Fibroblast of upper back skin (primary cell): ENCODE measurements around the gene ABCD3.

ENCODE experiments used
- DNase-seq: peaks from one replicate; pipeline ENCODE4 v3.0.0-alpha.2; 2013

Gene ABCD3

DNA sequence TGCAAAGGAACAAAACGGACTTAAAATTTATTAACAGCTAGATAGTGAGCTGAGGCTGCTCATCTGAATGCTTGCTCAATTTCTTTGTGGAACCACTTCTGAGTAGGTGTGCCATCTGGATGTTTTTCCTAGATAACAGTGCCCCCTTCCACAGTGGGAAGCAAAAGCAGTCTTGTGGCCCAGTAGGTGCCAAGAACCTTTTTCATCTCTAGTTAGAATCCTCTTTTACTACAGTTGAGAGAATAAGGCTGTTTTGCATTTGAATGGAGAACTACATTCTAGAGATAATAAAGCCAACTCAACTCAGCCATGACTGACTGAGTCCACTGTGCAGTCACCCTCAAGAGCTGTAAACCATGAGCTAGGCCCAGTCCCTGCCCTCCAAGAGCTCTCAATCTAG lies 110.1 kb downstream of the ABCD3 start:
- DNase-seq: no peak

DNA sequence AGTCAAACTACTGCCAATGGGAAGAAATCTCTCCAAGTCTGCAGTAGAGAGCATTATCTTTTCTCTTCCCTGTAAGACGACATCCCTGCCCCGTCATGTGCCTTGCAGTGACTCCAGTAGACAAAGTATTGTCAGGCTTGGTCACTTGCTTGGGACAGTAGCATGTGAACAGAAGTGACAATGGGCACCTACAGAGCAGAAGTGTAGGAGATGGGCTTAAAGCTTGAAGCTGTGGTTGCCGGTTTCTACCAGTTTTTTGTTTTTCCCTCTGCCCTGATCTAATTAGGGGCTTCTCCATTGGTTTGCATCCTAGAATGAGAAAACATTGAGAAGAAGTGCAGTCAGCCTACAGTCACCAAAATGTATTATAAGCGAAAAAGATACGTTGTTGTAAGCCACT lies 110.6 kb downstream of the ABCD3 start:
- DNase-seq: no peak

DNA sequence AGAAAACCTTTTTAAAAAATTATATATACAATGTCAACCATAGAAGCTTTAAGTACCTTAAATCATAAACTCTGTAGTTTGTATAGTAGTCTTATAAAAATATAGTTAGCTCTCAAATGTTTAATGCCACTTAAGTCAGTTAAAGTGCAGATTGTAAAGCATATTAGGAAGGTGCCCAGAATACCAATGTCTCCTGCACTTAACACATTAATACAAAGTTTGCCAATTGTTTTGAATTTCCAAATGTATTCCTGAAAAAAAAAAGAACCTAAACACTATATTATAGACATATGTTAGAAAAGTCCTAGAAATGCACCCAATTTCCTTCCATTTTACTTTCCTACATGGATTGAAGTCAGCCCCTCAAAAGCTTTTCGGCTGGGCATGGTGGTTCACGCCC lies 111.2 kb downstream of the ABCD3 start:
- DNase-seq: no peak

DNA sequence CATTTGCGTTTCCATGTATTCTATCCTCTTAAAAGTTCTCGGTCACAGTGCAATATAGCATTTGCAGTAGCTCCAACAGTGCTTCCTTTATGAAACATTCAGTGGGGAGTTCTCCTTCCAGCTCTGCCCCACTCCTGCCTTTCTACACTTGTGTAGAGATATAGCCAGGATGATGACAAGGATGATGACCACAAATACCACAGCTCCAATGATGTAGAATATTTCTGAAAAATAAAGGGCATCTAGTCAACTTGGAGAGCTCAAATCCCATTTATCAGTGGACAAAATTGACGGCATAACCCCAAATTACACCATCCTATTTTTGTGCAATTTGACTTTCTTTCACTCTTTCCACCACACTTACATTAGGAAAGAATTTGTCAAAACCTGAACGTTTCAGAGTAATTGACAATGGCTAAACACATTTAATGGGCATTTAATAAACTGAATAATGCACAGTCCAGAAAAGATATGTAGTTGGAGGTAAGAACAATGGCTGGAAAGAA lies 112.2 kb downstream of the ABCD3 start:
- no peak for DNase-seq

DNA sequence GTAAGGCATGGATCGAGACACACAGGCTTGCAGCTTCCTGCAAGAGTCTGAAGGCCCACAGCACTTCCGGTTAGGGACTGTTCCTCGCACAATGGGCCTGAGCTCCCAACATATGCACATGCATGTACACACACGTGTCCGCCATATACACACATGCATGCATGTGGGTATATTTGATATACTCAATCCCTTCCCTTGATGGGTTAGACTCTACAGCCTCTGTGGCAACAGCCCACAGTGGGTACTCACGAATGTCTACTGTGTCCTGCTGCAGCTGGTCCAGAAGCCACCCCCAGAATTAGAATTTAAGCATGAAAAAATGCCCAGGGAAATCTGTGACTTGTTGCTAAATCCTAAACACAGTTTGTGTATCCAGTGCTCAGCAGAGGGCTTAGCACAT lies 113.5 kb downstream of the ABCD3 start:
- no peak for DNase-seq

DNA sequence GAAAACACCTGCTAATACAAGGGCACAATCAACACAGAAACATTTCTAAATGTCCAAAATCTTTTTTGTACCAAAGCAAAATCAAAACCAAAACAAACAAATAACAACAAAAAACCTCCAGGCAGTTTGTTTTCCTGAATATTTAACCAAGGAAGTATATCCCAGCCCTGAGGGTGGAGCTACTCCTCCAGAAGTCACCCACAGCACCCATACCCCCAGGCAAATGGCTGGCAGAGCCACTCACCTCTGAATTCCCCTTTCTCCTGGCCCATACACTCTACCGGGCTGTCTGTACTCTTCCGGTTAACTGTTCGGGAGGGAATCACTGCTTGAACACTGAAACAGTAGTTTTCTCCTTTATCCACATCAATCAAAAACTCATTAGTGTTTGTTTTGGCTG lies 113.9 kb downstream of the ABCD3 start:
- no peak for DNase-seq

DNA sequence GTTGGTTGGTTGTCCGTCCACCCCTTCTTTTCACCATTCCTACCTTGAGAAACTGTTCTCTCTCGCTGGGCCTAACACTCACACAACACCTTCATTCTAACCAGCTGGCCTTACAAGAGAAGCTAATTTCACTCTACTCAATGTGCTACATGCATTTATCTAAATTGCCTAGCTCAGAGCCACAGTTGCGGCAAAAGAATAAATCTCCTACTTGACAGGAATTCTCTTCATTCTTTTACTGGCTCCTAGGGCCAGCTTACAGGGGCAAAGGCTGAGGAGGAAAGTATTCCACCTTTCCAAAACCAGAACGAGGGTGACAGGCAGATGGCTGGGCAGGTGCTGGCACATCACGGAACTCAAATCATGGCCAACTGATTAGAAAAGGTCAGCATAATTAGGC lies 116.9 kb downstream of the ABCD3 start:
- no peak for DNase-seq

DNA sequence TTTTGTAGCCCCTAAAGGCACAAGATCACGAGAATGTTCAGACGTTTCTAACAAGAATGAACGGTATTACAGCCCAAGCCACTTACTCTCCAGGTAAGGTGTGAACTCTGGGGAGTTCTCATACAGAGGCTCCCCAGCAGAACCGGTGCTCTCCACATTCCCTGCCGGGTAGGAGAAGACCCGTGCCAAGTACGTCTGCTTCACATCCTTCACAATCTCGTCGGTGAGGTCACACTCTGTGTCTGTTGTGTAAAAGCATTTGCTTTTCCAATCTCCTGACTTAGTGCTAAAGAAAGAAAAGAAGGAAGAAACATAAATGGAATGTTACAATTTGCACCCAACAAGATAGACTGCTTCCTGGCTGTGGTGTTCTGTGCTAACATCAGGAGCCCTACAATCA lies 117.7 kb downstream of the ABCD3 start:
- DNase-seq: no peak

DNA sequence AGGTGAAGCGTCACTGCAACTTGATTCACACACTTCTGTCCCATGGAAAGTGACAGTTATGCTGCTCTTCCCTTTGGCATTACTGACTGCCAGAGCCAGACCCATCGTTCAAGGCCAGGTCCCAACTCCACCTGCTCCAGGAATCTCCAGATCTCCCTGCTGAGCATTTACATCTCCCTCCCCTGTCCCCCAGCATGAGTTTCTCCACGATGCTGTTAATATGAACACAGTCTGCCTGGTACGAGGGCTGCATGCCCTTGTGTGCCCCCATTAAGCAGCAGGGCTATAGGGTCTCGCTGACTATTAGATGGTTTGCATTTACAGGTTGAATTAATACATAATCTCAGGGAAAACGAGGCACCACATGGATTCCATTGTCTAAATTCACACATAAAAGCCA lies 119.1 kb downstream of the ABCD3 start:
- no peak for DNase-seq

DNA sequence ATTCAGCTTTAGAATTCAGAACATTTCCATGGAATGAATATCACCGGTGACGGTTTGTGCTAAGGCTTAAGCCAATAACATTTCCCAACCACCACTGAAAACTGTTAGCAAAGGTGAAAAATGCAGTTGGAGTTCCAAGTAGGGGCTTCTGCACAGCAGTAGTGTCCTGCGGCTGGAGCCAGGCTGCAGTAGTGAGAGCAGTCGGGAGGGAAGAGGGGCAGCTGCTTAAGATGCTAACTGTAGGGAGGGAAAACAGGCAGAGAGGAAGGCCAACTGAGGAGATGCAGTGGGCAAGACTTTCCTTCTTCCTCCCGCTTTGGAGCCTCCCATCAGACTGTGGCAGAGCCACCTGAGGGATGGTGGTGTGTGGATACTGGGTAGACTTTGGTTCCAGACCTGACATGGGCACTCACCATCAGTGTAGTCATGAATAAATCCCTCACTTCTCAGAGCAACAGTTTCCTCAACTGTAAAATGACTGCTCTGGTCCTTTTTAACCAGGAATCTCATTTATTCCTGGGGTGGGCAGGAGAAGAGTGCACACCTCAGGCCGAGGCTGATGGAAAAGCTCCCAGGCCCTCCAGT lies 120.1 kb downstream of the ABCD3 start:
- no peak for DNase-seq

DNA sequence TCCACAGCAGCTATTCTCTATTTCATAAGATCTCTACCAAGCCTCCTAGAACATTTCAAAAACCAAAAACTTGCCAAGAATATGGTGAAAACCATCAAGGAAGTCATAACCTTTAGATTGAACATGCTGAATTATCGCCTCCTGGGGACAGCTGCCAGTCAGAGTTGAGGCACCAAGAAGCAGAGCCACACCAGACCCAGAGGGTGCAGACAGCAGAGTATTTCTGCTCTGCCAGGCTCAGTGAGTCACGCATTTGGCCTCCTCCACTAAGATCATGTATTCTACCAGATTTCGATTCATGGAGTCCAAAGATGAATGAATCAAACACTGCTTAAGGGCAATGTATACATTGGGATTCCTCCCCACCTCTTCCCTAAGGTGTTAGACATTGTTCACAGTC lies 121.3 kb downstream of the ABCD3 start:
- peak; percentile 45 for DNase-seq

DNA sequence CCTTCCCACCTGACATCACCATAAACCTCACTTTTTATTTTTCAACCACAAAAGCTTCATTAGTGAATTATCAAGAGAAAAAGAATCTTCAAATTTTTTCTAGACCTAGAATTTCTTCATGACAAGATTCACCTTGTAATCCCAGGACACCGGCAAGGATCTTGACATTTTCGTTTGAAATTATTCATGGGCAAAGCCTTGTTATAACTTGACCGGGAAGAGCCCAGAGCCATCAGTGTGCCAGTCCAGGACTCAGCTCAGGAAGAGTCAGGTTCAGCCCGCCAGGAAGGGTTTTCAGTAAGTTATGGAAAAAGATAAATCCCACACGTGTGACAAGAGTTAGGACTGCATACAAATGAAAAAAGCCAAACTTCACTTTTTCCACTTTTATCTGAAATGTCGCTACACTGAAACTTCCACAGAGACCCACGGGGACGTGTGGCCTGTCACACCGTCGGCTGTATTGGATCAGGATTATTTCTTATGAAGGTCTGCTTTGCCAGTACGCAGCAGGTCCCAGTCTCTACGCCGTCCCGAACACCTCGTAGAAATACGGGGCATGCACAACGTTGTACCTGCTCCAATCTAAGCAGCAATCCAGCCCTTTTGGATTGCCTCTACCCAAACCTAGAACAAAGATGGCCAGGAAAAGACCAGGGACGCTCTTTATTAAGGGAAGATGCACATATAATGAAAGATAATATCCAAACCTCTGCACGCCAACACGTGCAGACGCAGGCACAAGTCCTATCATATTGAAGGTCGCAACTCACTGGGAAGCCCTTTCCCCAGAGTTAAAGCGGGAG lies 122.5 kb downstream of the ABCD3 start:
- no peak for DNase-seq

DNA sequence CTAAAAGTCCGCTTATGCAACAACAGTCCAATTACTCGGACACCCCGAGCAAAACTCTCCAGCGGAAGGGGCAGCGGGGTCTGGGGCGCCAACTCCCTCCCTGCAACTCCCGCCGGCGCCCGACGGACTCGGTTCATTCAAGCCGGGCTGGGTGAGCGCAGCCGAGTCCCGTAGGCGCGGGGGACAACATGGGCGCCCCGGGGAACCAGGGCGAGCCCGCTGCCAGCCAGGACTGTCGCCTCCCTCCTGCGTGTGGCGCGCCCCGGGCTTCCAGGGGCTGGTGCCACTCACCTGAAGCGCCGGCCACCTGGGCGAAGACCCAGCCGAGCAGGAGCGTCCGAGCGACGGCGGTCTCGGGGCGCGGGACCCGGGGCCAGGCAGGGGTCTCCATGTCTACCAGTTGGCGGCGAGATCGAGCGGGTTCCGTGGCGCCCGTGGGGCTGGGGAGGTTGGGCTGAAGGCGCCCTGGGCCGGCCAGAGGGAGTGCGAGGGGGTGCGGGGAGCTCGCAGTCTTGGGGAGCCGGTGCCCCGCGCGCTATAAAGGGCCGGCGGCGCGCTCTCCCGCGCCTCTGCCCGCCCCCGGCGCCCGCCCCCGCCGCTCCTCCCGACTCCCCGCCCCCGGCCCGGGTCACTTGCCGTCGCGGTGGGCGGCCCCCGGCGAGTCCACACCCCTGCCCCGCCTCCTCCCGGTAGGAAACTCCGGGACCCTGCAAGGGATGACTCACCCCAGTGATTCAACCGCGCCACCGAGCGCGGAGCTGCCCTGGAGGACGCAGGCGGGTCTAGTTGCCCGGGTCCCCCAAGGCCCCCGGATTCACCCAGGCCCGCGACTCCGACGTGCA lies 123.3 kb downstream of the ABCD3 start, which contains the start of gene F3:
Gene F3, minus strand, starts transcription at position 514 of the 842 bp plus-strand sequence. Its CDS starts 123 bp downstream, at position 391.
- peak; percentile 84 for DNase-seq

DNA sequence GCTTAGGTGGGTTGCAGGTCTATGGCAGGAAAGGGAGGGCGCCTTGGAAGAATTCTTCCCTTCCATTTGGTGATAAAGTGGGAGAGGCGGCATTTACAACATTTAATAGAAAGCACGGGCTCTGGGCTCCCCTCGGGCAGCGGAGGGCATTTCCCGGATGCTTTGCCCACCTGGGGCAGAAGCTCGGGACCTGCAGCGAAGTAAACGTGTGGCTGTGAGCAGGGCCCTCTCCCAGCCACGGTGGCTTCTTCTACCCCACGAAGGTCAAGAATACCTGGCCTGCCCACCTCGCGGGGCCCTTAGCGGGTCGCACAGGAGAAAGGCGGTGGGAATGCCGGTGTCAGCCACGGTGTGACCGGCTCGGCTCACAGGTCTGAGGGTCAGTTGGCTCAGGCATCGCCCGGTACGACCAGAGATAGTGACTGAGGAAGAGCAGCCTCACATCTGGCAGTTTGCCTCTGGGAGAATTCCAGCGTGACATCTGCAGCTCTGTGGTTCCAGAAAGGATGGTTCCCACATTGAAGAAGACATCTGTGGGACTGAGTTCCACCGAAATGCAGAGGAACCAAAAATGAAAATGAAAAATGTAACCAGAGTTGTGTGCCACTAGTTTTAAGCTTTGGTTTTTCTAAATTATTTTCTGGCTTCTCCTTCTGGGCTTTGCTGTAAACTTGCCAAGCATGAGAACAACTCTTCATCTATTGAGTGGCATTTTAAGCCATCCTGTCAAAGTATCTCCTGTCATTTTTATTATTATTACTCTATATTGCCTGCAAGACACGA lies 124.1 kb downstream of the ABCD3 start:
- DNase-seq: peak; percentile 71

DNA sequence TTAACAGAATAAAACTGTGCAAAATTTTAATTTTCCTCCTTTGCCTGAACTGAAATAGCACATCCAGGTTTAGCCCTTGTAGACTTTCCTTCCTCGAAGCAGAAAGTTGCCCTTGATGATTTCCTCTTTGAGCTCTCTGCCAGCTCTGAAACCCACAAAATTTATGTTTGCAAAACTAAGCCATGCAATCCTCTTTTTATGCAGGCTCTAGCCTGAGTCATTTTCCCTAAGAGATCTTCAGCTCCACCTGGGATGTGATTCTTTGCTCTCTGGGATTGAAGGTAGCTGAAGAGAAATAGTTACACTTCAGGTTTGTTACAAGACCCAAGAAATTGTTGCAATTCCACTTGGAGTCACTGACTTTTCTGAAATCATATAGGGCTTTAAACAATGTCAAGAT lies 124.8 kb downstream of the ABCD3 start:
- peak; percentile 62 for DNase-seq

DNA sequence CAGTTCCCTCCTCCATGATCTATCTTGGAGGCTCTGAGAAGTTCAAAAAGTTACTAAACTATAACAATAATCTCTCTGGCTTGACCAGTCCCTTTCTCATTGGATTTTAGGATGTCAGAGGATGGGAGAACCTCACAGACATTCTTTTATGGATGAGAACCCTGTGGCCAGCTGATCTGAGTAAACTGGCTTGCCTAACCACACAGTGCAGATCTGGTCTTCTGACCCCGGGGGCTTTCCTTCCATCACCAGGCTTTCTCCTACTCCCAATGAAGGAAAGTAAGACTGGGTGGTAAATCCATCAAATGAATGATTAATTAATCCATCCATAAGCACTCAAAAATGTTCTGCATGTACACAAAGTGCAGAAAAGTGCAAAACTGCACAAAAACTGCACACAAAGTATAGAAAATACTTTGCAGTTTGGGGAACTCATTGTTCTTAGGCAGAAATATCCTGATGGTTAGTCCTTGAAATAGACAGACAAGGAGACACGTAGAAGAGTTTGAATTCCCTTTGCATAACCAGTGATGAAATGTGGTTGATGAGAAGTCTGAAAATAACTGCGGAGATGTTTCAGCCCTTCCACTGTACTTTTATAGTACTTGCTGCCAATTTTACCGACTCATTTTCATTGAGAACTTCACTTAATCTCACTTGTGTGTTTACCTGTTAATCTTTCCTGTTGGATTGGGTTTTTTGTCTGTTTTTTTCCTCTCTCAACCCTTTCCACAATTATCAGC lies 125.9 kb downstream of the ABCD3 start:
- peak; percentile 85 for DNase-seq

DNA sequence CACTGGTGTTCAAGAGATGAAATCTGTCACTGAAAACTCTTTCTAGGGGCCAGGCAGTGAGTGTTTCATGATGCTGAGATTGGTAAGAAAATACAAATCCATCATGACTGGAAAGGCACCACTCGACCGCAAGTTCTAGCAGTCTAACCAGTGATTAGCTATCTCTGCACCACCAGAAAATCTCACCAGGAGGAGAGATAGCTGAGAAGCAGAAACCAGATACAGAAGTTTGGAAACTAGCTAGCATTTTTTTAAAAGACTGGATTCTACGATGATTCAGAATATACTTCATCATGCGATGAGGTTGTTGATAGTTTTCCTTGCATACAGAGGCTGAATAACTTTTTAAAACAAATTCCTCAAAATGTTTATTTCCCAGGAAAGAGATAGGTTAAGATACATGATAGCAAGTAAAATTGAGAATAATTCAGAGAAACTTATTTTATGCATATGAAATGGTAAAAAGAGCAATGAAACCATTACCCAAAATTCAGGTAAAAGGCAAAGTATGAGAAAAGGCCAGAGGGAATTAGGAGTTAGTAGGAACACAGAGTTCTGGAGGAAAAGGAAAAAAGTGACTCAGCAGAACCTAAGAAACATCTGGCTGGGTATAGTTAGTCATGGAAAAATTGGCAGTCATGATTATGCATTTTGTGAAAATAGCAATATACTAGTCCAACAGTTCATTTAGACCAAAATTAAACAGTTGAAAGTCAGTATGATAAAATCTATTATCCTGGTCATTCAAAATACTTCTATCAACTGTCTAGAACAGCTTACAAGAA lies 126.7 kb downstream of the ABCD3 start:
- DNase-seq: peak; percentile 80

DNA sequence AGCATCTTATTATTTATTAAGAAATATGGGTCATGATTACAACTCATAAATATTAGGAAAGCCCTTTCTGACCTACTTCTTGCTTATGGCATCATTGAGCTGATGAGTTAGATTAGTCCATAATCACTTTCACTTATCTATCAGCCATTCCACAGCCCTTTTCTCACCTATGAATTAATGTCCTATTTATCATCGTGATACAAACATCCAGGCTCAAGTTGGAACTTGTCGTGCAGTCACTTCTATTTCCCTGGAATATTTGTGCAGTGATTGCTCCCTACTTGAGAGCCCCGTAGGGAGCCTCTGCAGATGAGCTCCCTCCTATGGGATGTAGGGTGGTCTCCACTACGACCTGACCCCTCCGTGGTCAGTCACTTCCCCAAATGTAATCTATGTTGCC lies 131.5 kb downstream of the ABCD3 start:
- no peak for DNase-seq

DNA sequence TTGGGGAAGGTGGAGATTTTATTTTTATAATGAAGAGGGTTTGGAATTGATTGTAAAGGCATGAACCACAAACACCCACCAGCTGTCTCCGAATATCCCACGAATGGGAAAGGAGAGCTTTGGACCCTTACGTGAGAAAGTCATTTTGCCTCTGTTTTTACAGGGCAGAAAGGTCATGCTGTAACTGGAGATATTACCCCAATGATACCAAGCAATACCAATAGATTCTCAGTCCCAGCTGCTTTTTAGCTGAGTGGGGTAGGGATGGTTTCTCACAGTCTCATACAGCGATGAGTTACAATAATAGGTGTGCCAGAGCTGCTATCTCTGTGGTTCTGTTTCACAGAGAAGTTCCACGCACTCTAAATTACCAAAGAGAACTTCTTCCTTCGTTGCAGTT lies 132.2 kb downstream of the ABCD3 start:
- DNase-seq: no peak

DNA sequence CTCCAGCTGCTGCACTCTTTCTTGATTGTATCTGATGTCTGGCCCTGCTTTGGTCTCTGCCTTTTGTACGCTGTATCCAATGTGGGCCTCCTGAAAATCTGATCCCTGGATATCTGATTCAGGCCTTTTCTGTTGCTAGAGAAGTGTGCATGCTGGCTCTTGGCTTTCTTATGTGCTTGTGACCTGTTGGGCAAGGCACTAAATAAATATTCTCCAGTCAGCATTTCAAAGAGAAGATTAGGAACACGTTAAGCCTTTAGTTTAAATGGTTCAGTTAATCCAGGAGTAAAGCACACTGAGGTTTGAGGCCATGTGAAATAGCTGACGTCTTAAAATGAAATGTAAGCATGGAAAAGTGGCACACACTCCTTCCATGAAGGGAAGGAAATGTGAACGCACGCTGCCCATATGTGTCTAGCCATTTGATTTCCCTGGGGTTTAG lies 132.6 kb downstream of the ABCD3 start:
- no peak for DNase-seq

DNA sequence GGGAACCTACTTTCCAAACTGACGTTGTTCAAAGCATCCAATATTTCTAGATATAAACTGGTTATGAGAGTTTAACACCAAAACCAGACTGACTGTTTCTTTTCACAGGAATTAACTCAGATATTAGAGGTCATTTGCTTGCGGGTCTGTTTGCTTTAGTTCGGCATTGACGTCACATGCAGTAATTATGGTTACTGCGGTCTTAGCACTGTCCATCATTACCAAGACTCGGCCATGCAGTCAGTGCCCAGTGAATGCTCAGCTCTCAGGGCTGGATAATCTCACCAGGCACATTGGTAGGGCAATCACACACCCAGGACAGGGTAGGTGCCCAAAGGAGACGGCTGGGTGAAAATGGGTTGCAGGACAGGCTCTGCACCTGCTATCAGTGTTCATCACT lies 133.3 kb downstream of the ABCD3 start:
- DNase-seq: no peak
